ENCODE results near the gene AKAP17A. TPM values are rescaled to one million over a fixed set of nuclear protein-coding genes. Genes with fewer than 3 reads are reported as not detected.
A peak's percentile ranks its signal among the peaks of the same experiment; 100 is the strongest.
"Not testable (repeated sequence)": the region's sequence is repeated elsewhere in the genome, so short reads cannot be mapped to it uniquely, and the experiment has no call there.

AKAP17A gene
- total and polyA plus RNA-seq, 9 of the 15 experiments (the other 6 are each of a cell fraction or from before 2014, with no cell fraction given): 1.2 to 29.5 (median 8.2) TPM

DNA sequence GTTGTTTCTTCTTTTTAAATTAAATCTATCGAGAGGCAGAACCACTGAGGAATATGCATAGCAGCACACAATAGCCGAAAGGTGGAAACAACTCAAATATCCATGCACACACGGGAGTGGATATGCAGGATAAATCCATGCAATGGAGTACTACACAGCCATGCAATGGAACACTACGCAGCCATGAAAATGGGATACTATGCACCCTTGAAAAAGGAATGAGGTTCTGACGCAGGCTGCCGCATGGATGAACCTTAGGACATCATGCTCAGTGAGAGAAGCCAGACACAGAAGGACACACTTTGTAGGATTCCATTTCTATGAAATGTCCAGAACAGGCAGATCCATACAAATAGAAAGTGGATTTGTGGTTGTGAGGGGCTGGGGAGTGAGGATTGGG, 36.0 kb upstream of the AKAP17A start (continued):
- TF ChIP-seq, protein P1, sequence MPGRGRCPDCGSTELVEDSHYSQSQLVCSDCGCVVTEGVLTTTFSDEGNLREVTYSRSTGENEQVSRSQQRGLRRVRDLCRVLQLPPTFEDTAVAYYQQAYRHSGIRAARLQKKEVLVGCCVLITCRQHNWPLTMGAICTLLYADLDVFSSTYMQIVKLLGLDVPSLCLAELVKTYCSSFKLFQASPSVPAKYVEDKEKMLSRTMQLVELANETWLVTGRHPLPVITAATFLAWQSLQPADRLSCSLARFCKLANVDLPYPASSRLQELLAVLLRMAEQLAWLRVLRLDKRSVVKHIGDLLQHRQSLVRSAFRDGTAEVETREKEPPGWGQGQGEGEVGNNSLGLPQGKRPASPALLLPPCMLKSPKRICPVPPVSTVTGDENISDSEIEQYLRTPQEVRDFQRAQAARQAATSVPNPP (IDR thresholded peaks at IDR 0.05; ENCODE audit: borderline replicate concordance, insufficient read depth, insufficient read length): no peak
- TF ChIP-seq BCOR (IDR thresholded peaks at IDR 0.05): peak; percentile 85
- TF ChIP-seq ZNF408 (CRISPR knock-in tag; IDR thresholded peaks at IDR 0.05; ENCODE audit: low read depth): no peak

- H3K4me3 ChIP-seq; intact Hi-C loops (cut with micrococcal nuclease); FAIRE-seq; BruUV-seq (replicated peaks); in situ Hi-C loops (cut with MboI); H3K9me3 ChIP-seq (replicated peaks; ENCODE audit: control insufficient read depth, insufficient read depth, low read depth, low read length); ATAC-seq; POLR2A ChIA-PET; H2AFZ ChIP-seq (ENCODE audit: low read depth, low read length); H3K9ac ChIP-seq (ENCODE audit: insufficient read depth in 1 of 2, low read depth in 2 of 2, low read length in 2 of 2); H3K36me3 ChIP-seq (ENCODE audit: control insufficient read depth, insufficient read depth, low read length); CTCF ChIA-PET (ENCODE audit: low intra/inter-chr PET ratio); DNase-seq (ENCODE audit: extremely low read depth in 1 of 4, low spot score in 3 of 4); H3K4me1 ChIP-seq (replicated peaks in 1 of 2; ENCODE audit: control insufficient read depth in 2 of 2, insufficient read depth in 2 of 2, low read length in 2 of 2); H3K79me2 ChIP-seq (ENCODE audit: control insufficient read depth, insufficient read depth, low read length); H3K27ac ChIP-seq (ENCODE audit: extremely low read depth, low read depth, low read length); H3K9me1 ChIP-seq (ENCODE audit: control insufficient read depth, insufficient read depth, low read length); H3K4me2 ChIP-seq (ENCODE audit: insufficient read depth, low read length); H4K20me1 ChIP-seq (replicated peaks; ENCODE audit: control insufficient read depth, insufficient read depth, low read length): not testable (repeated sequence)
- peaks cover 0 to 22% of the 10 kb centered on the region in 2 experiments; a peak in 2 of 5 replicates for H3K27me3 ChIP-seq (ENCODE audit: control insufficient read depth in 2 of 2, insufficient read depth in 2 of 2, low read length in 2 of 2)
Measured at GRCh38 chrX:1557442-1557841, 34.0 kb upstream of the AKAP17A start.
